ENCODE measurements around the gene HOXC9.

DNA sequence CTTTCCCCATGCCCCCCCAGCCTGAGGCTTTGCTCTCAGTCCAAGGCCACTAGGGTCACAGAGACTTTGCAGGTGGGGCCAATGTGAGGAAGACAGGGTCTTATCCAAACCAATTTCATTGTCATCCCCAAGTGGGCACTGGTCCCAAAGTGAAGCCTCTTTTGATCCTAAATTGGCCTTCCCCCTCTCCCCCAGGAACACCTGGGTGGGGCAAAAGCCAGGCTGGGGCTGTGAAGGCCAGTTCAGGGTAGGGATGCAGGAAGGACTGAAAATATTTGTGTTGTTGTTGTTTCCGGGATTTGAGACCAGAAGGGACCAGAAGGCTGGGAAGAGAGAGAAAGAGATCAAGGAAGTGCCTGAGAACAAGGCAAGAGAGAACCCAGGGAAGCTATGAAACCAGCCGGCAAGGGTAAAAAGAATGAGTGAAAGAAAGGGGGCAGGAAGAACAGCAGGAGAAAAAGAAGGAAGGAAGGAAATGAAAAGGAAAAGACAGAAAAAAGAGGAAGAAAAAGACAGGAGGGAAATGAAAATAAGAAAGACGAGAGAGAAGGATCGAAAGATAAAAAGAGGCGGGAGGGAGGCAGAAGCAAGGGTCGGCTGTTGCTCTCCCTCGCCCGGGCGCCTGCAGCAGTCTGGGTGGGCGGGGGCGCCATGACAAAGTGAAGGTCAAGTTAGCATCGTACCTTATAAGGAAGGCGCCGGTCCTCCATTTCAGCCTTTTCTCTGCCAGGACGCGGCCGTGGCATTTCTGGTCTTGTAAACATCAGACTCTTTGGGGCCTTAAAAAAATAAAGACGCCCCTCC, 34.5 kb upstream of the HOXC9 start:
- TF ChIP-seq, protein P1, sequence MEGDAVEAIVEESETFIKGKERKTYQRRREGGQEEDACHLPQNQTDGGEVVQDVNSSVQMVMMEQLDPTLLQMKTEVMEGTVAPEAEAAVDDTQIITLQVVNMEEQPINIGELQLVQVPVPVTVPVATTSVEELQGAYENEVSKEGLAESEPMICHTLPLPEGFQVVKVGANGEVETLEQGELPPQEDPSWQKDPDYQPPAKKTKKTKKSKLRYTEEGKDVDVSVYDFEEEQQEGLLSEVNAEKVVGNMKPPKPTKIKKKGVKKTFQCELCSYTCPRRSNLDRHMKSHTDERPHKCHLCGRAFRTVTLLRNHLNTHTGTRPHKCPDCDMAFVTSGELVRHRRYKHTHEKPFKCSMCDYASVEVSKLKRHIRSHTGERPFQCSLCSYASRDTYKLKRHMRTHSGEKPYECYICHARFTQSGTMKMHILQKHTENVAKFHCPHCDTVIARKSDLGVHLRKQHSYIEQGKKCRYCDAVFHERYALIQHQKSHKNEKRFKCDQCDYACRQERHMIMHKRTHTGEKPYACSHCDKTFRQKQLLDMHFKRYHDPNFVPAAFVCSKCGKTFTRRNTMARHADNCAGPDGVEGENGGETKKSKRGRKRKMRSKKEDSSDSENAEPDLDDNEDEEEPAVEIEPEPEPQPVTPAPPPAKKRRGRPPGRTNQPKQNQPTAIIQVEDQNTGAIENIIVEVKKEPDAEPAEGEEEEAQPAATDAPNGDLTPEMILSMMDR (IDR thresholded peaks at IDR 0.05; ENCODE audit: low read length): no peak
- no peak for TF ChIP-seq EZH2 (IDR thresholded peaks at IDR 0.05; ENCODE audit: borderline replicate concordance, low read length)

Measured in OCI-LY1 (cell line).